Adrenal gland (tissue), 5 donors: ENCODE results near the gene TBCC.
"Not testable (repeated sequence)": the region's sequence is repeated elsewhere in the genome, so short reads cannot be mapped to it uniquely, and the experiment has no call there.

Experiments
- CTCF ChIP-seq, 6 experiments: fragments of 450-650 bp in 4 of 6; fragments of 200-600 bp in 2 of 6; sonication (generic) in 1 of 6; IDR thresholded peaks; 1 replicate in 5 of 6; 2 replicates in 1 of 6; pipeline versions ENCODE4 v1.5.1 to v1.8.0; 2016 to 2021; ENCODE audit warnings: antibody characterized with exemption in 6 of 6, mild to moderate bottlenecking in 2 of 6, moderate library complexity in 1 of 6
- POLR2A ChIP-seq, 2 donors: fragments of 450-650 bp; IDR thresholded peaks; one replicate each; pipeline ENCODE4 v1.6.1; 2017; ENCODE audit warnings: antibody characterized with exemption in 2 of 2, mild to moderate bottlenecking in 2 of 2, moderate library complexity in 1 of 2
- donor health status: DM: no; HTN: no; CAD: no.

GRCh38 chr6:42702786-42703185 is 43.1 kb downstream of the TBCC start:
- not testable (repeated sequence) for TF ChIP-seq CTCF, POLR2A (IDR thresholded peaks at IDR 0.05)
